Vagina (tissue), 2 donors: ENCODE results near the gene SPATA21. TPM values are rescaled to one million over a fixed set of nuclear protein-coding genes. Genes with fewer than 3 reads are reported as not detected.
"Not testable (repeated sequence)": the region's sequence is repeated elsewhere in the genome, so short reads cannot be mapped to it uniquely, and the experiment has no call there.

Experiments used
- DNase-seq, 2 donors: peaks; one replicate each; pipeline ENCODE4 v3.0.0-alpha.2; 2017; ENCODE audit errors: extremely low spot score in 2 of 2
- H3K27ac ChIP-seq: fragments of 200-600 bp; sonication (generic); one replicate; pipeline ENCODE4 v1.5.1; 2019
- H3K27me3 ChIP-seq: fragments of 200-600 bp; sonication (generic); one replicate; pipeline ENCODE4 v1.5.1; 2019
- H3K36me3 ChIP-seq, 2 donors: fragments of 200-600 bp; sonication (generic); one replicate each; pipeline ENCODE4 v1.5.1; 2017 to 2019
- H3K4me1 ChIP-seq: fragments of 200-600 bp; sonication (generic); one replicate; pipeline ENCODE4 v1.5.1; 2019
- H3K4me3 ChIP-seq, 2 donors: fragments of 200-600 bp; sonication (generic); 1 replicate in 1 of 2; 2 replicates in 1 of 2; pipeline ENCODE4 v1.5.1; 2016 to 2019
- H3K9me3 ChIP-seq: fragments of 200-600 bp; sonication (generic); one replicate; pipeline ENCODE4 v1.5.1; 2019
- CTCF ChIP-seq, 3 experiments: fragments of 450-650 bp in 2 of 3; fragments of 200-600 bp in 1 of 3; sonication (generic) in 1 of 3; IDR thresholded peaks; one replicate each; pipeline ENCODE4 v1.5.1; 2017 to 2019; ENCODE audit warnings: antibody characterized with exemption in 3 of 3, mild to moderate bottlenecking in 2 of 3, moderate library complexity in 2 of 3
- POLR2A ChIP-seq, 2 donors: fragments of 450-650 bp; IDR thresholded peaks; one replicate each; pipeline ENCODE4 v1.6.1; 2017; ENCODE audit warnings: antibody characterized with exemption in 2 of 2, mild to moderate bottlenecking in 2 of 2, moderate library complexity in 2 of 2
- POLR2AphosphoS5 ChIP-seq, 2 donors: sonication (generic); formaldehyde crosslinking; IDR thresholded peaks; one replicate each; pipeline ENCODE4 v1.9.0; 2017; ENCODE audit warnings: antibody characterized with exemption in 2 of 2, mild to moderate bottlenecking in 2 of 2, low read depth in 1 of 2; ENCODE audit not compliant: insufficient read depth in 1 of 2
- intact Hi-C: fragments of 100-400 bp; cut with DNase I; formaldehyde crosslinking; loops from one replicate; pipeline ENCODE4 v1.15.1; 2023
- total RNA-seq: library from RNA; depleted of rRNA; stranded (reverse); fragments of >200 nt; gene quantifications from one replicate; pipeline ENCODE4 v1.2.3, GENCODE V29; 2016

The SPATA21 gene
- total RNA-seq, 1 donor from 2014 or later, result not detected

GRCh38 chr1:16366722-16367257 lies 70.4 kb downstream of the SPATA21 start, which contains the start of gene SZRD1:
TSS of gene SZRD1 (plus strand) at chr1:16367242. CDS start at chr1:16367258, 16 bp downstream.
- DNase-seq, result peak; percentile 98 to 99
- peaks cover 38% of the 10 kb centered on the region for H3K4me1 ChIP-seq
- H3K9me3 ChIP-seq, result no peaks in the 10 kb centered on the region
- peak within 1 kb of the TSS; percentile 83 to 92 for H3K4me3 ChIP-seq
- no peaks in the 10 kb centered on the region for H3K36me3 ChIP-seq
- intact Hi-C loops, result loop anchor here (10.0 kb wide), 1 partner anchor 292 kb away; the partner anchor contains the start of gene FAM131C
- H3K27me3 ChIP-seq, result no peaks in the 10 kb centered on the region
- H3K27ac ChIP-seq, result peak within 1 kb of the TSS; percentile 96
- TF ChIP-seq POLR2AphosphoS5 (IDR thresholded peaks at IDR 0.05; ENCODE audit: insufficient read depth in 1 of 2, low read depth in 1 of 2), result peak in 1 of 2 donors; percentile 97
- no peak for TF ChIP-seq CTCF (IDR thresholded peaks at IDR 0.05)
- TF ChIP-seq POLR2A (IDR thresholded peaks at IDR 0.05), result no peak

GRCh38 chr1:16365146-16365498 lies 72.1 kb downstream of the SPATA21 start:
- not testable (repeated sequence) for H3K9me3 ChIP-seq, H3K36me3 ChIP-seq, H3K4me3 ChIP-seq, DNase-seq, H3K27ac ChIP-seq, H3K27me3 ChIP-seq
- peak in 1 of 2 donors; percentile 64 for TF ChIP-seq POLR2AphosphoS5 (IDR thresholded peaks at IDR 0.05; ENCODE audit: insufficient read depth in 1 of 2, low read depth in 1 of 2)
- H3K4me1 ChIP-seq, result peaks cover 21% of the 10 kb centered on the region
- intact Hi-C loops, result loop anchor here (10.0 kb wide), 1 partner anchor 290 kb away; the partner anchor contains the start of gene FAM131C

- no peak for DNase-seq
- TF ChIP-seq CTCF (IDR thresholded peaks at IDR 0.05) (no peak), POLR2A (IDR thresholded peaks at IDR 0.05) (no peak), POLR2AphosphoS5 (IDR thresholded peaks at IDR 0.05; ENCODE audit: insufficient read depth in 1 of 2, low read depth in 1 of 2) (no peak)
- intact Hi-C loops, result no loop called here
- no peak overlapping the region for H3K27ac ChIP-seq
- no peak overlapping the region for H3K4me3 ChIP-seq
- H3K27me3 ChIP-seq, result no peaks in the 10 kb centered on the region
- no peaks in the 10 kb centered on the region for H3K36me3 ChIP-seq
- peaks cover 8% of the 10 kb centered on the region for H3K4me1 ChIP-seq
- H3K9me3 ChIP-seq, result no peaks in the 10 kb centered on the region
These were observed 80.4 kb downstream of the SPATA21 start for GRCh38 chr1:16356867-16357266.

GRCh38 chr1:16354619-16355018 lies 82.6 kb downstream of the SPATA21 start:
- no peaks in the 10 kb centered on the region for H3K36me3 ChIP-seq
- no peak overlapping the region for H3K27ac ChIP-seq
- no peaks in the 10 kb centered on the region for H3K27me3 ChIP-seq
- intact Hi-C loops, result no loop called here
- H3K4me3 ChIP-seq, result no peak overlapping the region
- no peak for TF ChIP-seq POLR2AphosphoS5 (IDR thresholded peaks at IDR 0.05; ENCODE audit: insufficient read depth in 1 of 2, low read depth in 1 of 2)
- H3K4me1 ChIP-seq, result peaks cover 15% of the 10 kb centered on the region
- no peak for DNase-seq
- H3K9me3 ChIP-seq, result no peaks in the 10 kb centered on the region

GRCh38 chr1:16352842-16353535 lies 84.2 kb downstream of the SPATA21 start:
- Histone ChIP-seq H3K36me3 (no peaks in the 10 kb centered on the region), H3K4me3 (peak overlapping the region; percentile 85 to 88), H3K27me3 (no peaks in the 10 kb centered on the region), H3K27ac (peak overlapping the region; percentile 94), H3K4me1 (peaks cover 29% of the 10 kb centered on the region), H3K9me3 (no peaks in the 10 kb centered on the region)
- TF ChIP-seq CTCF (IDR thresholded peaks at IDR 0.05) (no peak), POLR2A (IDR thresholded peaks at IDR 0.05) (no peak), POLR2AphosphoS5 (IDR thresholded peaks at IDR 0.05; ENCODE audit: insufficient read depth in 1 of 2, low read depth in 1 of 2) (no peak)
- no peak for DNase-seq
- intact Hi-C loops, result loop anchor here (1.0 kb wide), 1 partner anchor 99 kb away; no protein-coding TSS in a partner anchor
